GM10847 (cell line): ENCODE data around the gene KCTD3.

Experiments used
- POLR2A ChIP-seq: IDR thresholded peaks from 2 replicates; pipeline ENCODE4 v1.6.1; 2011; ENCODE audit not compliant: insufficient read length; ENCODE audit errors: extremely low read depth

The KCTD3 gene

GRCh38 chr1:215657047-215657446 is 89.9 kb downstream of the KCTD3 start:
- TF ChIP-seq POLR2A, result no peak

GRCh38 chr1:215660259-215660658 is 93.2 kb downstream of the KCTD3 start:
- TF ChIP-seq POLR2A, result no peak

- TF ChIP-seq POLR2A, result no peak
Measured at GRCh38 chr1:215661033-215661432, 93.9 kb downstream of the KCTD3 start.

- TF ChIP-seq POLR2A, result no peak
Measured at GRCh38 chr1:215665215-215665614, 98.1 kb downstream of the KCTD3 start.

- TF ChIP-seq POLR2A, result no peak
Measured at GRCh38 chr1:215667761-215668160, 100.7 kb downstream of the KCTD3 start.

GRCh38 chr1:215669806-215670491 is 102.8 kb downstream of the KCTD3 start:
- no peak for TF ChIP-seq POLR2A
